ENCODE results near the gene KRTAP12-1.

DNA sequence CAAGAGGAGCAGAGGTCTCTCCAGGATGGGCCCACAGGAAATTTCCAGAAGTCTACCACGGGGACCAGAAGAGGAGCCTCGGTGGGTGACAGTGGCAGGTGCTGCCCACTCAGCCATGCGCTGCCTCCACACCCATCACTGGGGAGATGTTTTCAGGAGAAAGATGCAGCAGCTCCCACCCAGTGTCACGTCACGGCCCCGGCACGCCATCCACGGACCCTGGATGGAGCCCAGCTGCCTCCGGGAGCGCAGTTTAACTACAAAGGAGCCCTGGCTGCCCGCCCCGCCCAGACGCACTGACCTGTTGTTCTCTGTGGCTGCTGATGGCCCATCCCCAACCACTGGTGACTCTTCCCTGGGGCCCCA is 22.7 kb upstream of the KRTAP12-1 start:
- no peak for TF ChIP-seq EZH2 (IDR thresholded peaks at IDR 0.05; ENCODE audit: insufficient read depth, poor library complexity, severe bottlenecking)
- no peak for TF ChIP-seq EZH2phosphoT487 (IDR thresholded peaks at IDR 0.05; ENCODE audit: insufficient read depth, low read depth)
